WERI-Rb-1 (cell line): ENCODE data around the gene ALDH1A1.

Experiments
- DNase-seq: peaks from one replicate; pipeline ENCODE4 v3.0.0-alpha.2; 2020
- H3K27ac ChIP-seq: fragments of 250-450 bp; sonication (Bioruptor Pico); 2 replicates; pipeline ENCODE4 v1.5.1; 2020; ENCODE audit warnings: mild to moderate bottlenecking, moderate library complexity
- H3K27me3 ChIP-seq: fragments of 250-450 bp; sonication (Bioruptor Pico); 2 replicates; pipeline ENCODE4 v1.5.1; 2021; ENCODE audit warnings: mild to moderate bottlenecking, low read depth, moderate library complexity; ENCODE audit not compliant: insufficient read depth, severe bottlenecking
- H3K36me3 ChIP-seq: fragments of 250-450 bp; sonication (Bioruptor Pico); 2 replicates; pipeline ENCODE4 v1.5.1; 2020; ENCODE audit warnings: mild to moderate bottlenecking, moderate library complexity
- H3K4me3 ChIP-seq: 2 replicates; pipeline ENCODE4 v1.5.1; 2011; ENCODE audit warnings: low read depth, mild to moderate bottlenecking, control low read depth, low read length
- H3K9me3 ChIP-seq: fragments of 250-450 bp; sonication (Bioruptor Pico); 2 replicates; pipeline ENCODE4 v1.5.1; 2021; ENCODE audit warnings: mild to moderate bottlenecking, moderate library complexity; ENCODE audit not compliant: severe bottlenecking
- TF ChIP-seq, protein P1 (sequence below): IDR thresholded peaks from 2 replicates; pipeline ENCODE4 v1.5.1; 2011; ENCODE audit warnings: low read depth, mild to moderate bottlenecking, control low read depth, inconsistent platforms, low read length

ALDH1A1 gene

DNA sequence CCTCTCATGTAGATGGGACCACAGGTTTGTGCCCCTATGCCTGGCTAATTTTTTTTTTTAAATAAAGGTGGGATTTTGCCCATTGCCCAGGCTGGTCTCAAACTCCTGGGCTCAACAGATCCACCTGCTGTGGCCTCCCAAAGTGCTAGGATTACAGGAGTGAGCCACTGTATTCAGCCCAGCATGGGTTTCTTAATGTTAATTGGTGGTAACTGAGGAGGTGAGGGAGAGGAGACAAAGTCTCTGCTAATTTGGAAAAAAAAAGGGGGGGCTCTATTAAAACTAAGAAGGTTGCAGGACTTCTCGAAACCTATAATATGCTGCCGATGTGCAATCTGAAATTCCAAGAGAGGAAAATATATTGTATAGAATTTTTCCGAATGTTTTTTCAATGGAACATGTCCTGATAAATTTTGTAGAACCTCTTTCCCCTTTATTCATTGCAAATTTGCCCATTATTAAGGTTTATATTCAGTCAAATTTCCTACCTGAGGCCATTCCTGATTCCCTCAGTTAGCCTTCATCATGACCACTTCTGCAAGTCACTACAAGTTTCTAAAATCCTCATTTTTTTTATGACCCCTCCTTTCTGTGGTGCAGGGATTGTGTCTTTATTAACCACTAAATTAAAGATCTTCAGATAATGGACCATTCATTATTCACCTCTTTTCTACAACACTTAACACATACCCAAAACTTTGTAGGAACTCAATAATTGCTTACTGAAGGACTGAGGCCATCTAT lies 52.9 kb downstream of the ALDH1A1 start:
- DNase-seq: no peak
- H3K9me3 ChIP-seq: no peaks in the 10 kb centered on the region
- no peaks in the 10 kb centered on the region for H3K36me3 ChIP-seq
- H3K4me3 ChIP-seq: no peak overlapping the region
- H3K27me3 ChIP-seq: no peaks in the 10 kb centered on the region
- TF ChIP-seq, protein P1, sequence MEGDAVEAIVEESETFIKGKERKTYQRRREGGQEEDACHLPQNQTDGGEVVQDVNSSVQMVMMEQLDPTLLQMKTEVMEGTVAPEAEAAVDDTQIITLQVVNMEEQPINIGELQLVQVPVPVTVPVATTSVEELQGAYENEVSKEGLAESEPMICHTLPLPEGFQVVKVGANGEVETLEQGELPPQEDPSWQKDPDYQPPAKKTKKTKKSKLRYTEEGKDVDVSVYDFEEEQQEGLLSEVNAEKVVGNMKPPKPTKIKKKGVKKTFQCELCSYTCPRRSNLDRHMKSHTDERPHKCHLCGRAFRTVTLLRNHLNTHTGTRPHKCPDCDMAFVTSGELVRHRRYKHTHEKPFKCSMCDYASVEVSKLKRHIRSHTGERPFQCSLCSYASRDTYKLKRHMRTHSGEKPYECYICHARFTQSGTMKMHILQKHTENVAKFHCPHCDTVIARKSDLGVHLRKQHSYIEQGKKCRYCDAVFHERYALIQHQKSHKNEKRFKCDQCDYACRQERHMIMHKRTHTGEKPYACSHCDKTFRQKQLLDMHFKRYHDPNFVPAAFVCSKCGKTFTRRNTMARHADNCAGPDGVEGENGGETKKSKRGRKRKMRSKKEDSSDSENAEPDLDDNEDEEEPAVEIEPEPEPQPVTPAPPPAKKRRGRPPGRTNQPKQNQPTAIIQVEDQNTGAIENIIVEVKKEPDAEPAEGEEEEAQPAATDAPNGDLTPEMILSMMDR: no peak
- no peak overlapping the region for H3K27ac ChIP-seq

DNA sequence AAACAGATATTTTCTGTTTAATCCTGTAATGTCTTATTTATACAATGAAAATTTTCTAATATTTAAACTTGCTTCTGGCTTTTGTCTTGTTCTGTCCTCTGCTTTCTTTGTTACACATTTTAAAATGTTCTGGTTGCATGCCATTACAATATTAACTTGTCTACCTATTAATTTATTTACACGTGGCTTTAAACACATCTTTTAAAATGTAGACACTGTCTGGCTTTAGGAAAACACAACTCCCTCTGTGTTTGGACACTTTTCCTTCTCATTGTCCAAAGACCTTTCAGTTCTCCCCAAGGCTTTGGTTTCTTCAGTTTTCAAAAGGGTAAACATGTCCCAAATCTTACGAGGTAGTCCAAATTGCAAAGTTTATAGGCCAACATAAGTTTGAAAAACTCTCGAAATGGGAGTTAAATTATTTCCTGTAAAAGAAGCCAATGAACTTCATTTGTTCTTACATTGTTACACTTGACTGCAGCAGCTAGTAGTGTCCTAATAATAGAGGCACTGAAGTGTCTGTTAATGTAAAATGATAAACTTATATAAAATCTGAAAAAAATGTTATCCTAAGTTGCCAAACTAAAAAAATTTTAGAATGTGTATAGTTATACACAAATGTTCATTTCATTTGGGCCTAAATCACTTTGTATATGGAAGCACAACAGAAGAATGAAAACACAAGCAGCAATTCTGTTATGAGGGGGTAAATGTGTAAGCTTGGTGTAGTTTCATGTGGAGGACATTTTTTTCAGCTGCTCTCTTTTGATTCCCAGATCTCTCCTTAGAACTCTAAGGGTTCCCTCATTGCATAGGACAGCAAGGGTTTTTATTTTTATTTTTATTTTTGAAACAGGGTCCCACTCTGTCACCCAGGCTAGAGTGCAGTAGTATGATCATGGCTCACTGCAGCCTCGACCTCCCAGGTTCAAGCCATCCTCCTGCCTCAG lies 53.8 kb downstream of the ALDH1A1 start:
- Histone ChIP-seq H3K9me3 (no peaks in the 10 kb centered on the region), H3K27me3 (no peaks in the 10 kb centered on the region), H3K36me3 (no peaks in the 10 kb centered on the region), H3K4me3 (no peak overlapping the region), H3K27ac (no peak overlapping the region)
- TF ChIP-seq, protein P1: no peak
- DNase-seq: no peak

DNA sequence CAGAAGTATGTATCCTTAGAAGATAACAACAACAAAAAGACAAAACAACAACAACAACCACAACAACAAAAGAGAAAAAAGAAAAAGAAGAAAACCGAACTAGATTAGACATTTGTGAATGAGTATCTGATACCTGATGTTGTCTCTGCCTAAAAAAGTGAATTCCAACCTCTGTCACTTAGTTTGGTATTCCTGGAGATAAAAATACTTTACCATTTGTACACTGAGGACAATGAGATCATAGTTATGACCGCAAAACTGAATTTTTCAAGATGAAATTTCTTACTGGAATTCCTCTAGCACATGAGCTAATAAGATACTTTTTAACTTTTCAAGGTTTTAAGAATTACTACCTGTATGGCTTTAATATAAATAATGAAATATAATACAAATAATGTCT lies 54.5 kb downstream of the ALDH1A1 start:
- Histone ChIP-seq H3K4me3 (no peak overlapping the region), H3K27ac (no peak overlapping the region), H3K27me3 (no peaks in the 10 kb centered on the region), H3K36me3 (no peaks in the 10 kb centered on the region), H3K9me3 (no peaks in the 10 kb centered on the region)
- no peak for DNase-seq
- TF ChIP-seq, protein P1: no peak

DNA sequence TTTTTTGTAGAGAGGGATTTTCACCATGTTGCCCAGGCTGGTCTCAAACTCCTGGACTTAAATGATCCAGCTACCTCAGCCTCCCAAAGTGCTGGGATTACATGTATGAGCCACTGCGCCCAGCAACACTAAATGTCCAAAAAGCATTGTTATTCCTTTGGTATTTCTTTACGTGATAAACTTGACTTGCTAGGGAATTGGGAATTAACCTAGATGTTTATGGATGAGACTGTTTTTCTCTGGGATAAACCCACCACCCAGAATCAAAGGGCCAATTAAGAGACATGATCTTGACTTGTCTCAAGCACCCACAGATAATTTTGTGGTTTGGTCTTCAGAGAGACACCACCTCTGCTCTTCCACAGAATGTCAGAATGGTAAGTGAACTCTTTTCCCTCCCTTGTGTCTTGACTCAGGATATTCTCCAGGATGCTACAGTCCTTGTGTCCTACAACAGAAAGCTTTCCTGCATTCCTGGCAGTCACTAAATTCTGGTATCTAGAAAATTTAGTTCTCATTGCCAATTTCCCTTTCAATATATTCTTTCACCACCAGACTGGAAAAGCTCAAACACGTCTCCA lies 55.7 kb downstream of the ALDH1A1 start:
- H3K36me3 ChIP-seq: no peaks in the 10 kb centered on the region
- TF ChIP-seq, protein P1: no peak
- no peaks in the 10 kb centered on the region for H3K27me3 ChIP-seq
- H3K27ac ChIP-seq: no peak overlapping the region
- H3K4me3 ChIP-seq: no peak overlapping the region
- no peaks in the 10 kb centered on the region for H3K9me3 ChIP-seq
- no peak for DNase-seq

DNA sequence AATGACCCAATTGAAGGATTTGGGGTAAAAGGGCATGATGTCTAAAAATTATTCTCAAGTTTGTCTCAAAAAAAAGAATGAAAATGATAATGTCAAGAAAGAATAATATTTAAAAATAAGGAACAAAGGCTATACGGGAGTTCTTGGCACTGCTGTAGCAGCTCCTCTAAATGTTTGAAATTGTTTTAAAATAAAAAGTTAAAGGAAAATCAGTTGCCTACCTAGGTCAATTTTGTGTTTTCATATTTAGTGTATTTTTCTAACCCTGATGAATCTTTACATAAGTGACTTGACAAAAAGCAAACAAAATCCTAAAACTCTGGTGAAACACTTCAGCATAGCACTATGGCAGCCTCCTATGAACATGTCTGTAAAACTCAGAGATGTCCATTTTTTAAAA lies 56.4 kb downstream of the ALDH1A1 start:
- no peaks in the 10 kb centered on the region for H3K36me3 ChIP-seq
- TF ChIP-seq, protein P1: no peak
- no peak for DNase-seq
- H3K27me3 ChIP-seq: no peaks in the 10 kb centered on the region
- H3K27ac ChIP-seq: no peak overlapping the region
- no peaks in the 10 kb centered on the region for H3K9me3 ChIP-seq
- H3K4me3 ChIP-seq: no peak overlapping the region
